GM21723 (cell line): ENCODE results near the gene PARP3.
"Not testable (repeated sequence)": the region's sequence is repeated elsewhere in the genome, so short reads cannot be mapped to it uniquely, and the experiment has no call there.

ENCODE experiments used
- ATAC-seq: cut with Tn5 transposase; IDR thresholded peaks from one replicate; pipeline ENCODE4 v1.9.1; 2021; ENCODE audit warnings: mild to moderate bottlenecking, moderate library complexity; ENCODE audit not compliant: unreplicated experiment

Gene PARP3

DNA sequence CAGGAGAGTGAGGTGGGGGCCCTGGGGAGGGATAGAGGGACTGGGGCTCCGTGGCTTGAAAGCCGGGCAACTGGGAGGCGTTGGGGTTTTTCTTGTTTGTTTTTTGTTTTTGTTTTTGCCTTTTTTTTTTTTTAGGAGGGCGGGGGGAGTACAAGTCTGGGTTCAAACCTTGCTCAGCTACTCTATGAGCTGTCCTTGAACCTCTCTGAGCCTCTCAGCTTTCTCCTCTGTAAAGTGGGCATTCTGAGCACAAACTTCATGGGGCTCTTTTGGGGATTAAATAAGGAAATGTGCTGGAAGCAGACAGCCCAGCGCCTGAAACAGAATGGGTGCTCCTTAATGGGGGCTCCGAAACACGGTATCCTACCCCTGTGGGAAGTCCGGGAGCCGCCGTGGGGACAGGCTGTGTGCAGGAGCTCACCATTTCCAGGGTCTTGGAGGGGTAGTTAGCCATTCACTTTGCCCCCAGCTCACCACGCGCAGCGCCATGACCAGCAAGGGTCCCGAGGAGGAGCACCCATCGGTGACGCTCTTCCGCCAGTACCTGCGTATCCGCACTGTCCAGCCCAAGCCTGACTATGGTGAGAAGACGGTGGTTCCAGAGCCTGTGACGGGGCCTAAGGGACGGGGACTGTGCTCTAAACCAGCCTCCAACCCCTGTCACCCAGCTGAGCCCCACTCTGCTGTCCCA lies 41.6 kb downstream of the PARP3 start:
- no peak for ATAC-seq

DNA sequence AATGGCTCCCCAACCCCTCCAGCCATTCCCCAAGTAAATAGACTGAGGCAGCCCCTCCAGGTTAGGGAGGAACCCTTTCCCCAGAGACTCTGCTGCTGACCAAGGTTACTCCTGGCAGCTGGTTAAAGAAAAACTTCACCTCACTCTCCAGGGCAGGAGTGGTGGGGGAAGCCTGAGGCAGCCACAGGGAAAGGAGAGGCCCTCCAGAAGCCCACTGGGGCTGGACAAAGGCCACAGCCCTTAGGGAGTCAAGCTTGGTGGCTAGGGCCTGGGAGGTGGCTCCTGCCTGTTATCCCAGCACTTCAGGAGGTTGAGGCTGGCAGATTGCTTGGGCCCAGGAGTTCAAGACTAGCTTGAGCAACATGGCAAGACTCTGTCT lies 42.1 kb downstream of the PARP3 start:
- ATAC-seq: no peak

DNA sequence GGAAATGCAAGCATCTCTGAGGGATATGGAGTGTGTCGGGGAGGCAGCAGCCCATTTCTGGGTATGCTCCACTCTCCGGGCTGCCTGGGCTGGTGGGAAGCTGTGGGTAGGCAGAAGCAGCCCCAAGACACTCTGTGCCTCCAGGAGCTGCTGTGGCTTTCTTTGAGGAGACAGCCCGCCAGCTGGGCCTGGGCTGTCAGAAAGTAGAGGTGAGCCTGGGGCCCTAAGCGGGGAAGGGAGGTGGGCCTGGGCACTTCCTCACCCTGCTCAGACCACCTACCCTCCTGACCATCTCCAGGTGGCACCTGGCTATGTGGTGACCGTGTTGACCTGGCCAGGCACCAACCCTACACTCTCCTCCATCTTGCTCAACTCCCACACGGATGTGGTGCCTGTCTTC lies 42.9 kb downstream of the PARP3 start:
- ATAC-seq: no peak

DNA sequence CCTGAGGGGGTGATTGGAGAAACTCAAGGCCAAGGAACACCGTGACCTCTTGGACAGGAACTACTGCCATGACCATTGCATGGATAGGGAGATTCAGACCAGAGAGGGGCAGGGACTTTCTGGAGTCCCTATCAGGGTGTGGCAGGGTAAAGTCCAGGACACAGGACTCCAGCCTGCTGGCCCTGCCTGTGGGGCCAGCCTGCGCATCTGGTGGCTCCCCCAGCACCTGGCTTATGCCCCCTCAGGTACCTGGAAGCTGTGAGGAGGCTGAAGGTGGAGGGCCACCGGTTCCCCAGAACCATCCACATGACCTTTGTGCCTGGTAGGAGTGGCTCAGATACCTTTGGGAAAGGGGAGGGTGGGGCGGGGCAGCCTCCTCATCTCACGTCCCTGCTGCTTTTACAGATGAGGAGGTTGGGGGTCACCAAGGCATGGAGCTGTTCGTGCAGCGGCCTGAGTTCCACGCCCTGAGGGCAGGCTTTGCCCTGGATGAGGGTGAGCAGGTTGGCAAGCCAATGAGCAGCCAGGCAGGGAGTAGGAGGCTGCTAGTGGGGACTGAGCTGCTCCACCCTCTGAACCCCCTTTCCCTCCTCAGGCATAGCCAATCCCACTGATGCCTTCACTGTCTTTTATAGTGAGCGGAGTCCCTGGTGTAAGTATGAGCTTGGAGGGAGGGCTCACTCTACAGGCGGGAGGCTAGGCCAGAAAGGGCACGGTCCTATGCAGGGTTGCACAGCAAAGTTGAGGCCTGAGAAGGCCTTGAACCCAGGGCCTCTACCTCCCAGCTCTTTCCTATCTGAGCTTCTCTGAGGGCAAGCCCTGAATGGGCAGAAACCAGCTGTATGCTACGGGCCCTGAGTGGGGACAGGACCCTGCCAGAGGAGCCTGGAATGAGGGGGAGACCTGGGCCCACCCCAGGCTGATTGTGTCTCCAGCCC lies 44.1 kb downstream of the PARP3 start:
- ATAC-seq: no peak

DNA sequence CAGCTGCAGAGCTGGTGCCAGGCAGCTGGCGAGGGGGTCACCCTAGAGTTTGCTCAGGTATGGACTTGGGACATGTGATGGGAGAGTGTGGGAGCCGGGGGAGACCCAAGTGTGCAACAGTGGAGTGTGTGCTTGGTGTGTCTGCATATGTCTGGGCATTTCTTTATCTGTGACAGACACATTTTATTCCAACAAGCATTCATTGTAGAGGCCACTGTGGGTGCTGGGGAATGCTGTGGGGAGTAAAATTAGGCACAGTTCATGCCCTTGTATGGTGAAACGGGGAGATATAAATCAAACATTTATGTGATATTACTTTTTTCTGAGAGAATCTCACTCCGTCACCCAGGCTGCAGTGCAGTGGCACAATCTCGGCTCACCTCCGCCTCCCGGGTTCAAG lies 45.4 kb downstream of the PARP3 start:
- ATAC-seq: no peak

DNA sequence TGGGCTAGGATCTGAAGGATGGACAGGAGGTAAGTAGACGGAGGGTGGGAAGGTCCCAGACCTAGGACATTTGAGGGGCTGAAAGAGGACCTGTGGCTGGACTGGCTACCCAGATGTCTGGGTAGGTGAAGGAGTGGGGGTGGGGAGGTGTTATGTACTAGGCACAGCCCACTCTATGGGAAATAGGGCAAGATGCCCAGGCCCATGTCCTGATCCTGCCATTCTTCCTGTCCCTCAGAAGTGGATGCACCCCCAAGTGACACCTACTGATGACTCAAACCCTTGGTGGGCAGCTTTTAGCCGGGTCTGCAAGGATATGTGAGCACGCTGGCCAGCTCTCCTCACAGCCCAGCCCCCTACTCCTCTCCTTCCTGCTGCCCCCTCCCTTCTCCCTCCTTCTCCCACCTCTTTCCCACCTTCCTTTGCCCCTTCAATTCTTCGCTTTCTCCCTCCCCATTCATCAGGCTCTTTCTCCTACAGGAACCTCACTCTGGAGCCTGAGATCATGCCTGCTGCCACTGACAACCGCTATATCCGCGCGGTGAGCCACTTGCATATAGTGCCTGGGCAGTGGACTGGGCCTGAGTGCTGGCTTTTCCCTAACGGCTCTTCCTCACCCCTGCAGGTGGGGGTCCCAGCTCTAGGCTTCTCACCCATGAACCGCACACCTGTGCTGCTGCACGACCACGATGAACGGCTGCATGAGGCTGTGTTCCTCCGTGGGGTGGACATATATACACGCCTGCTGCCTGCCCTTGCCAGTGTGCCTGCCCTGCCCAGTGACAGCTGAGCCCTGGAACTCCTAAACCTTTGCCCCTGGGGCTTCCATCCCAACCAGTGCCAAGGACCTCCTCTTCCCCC lies 46.4 kb downstream of the PARP3 start:
- ATAC-seq: no peak

DNA sequence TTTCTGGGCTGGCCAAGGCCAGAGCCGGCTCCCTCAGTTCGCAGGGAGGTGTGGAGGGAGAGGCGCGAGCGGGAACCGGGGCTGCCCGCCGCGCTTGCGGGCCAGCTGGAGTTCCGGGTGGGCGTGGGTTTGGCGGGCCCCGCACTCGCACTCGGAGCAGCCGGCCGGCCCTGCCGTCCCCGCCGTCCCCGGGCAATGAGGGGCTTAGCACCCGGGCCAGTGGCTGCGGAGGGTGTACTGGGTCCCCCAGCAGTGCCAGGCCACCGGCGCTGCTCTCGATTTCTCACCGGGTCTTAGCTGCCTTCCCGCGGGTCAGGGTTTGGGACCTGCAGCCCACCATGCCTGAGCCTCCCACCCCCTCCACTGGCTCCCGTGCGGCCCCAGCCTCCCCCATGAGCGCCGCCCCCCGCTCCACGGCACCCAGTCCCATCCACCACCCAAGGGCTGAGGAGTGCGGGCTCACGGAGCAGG lies 48.4 kb downstream of the PARP3 start:
- not testable (repeated sequence) for ATAC-seq

DNA sequence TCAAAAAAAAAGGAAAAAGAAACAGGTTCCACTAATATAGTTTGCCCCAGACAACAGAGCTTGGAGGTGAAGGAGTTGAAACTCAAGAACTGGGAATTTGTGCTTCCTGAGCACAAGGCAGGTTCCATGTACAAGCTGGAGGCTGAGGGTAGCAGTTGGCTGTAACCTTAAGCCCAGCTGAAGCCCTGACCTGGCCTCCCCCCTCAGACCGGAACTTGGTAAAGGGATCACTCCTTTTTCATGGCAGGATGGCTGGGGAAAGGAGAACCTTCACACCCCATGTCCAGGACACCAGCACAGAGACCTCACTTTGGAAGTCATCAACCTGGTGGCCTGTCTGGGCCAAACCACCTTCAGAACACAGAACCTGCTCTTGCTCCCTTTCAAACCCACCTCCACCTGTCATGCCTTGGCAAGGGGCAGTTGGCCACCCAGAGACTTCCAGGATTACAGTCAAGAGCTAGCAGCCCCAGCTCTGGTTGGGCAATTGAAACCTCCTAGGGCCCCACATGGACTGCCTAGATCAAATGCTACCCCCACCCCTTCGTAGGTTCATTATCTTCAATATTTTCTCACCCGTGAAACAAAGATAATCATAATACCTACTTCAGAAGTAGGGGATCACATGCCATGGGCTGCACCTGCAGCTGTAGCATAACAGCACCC lies 50.0 kb downstream of the PARP3 start:
- no peak for ATAC-seq

DNA sequence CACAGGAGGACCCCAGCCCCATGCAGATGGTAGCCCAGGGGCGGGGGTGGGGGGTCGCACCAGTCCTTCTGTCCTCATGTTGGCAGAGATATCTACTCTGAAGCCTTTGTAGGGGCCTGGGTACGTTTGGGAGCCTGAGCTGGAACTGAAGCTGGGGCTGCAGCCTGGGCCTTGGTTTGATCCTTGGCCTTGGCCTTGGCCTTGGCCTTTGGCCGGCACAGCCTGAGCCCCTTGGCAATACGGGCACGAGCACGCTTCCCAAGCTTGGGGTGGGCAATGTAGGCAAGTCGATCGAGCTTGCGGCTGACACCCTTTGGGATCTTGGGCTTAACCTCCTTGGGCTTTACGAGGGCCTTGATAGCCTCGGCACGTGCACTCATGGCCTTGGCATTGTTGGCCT lies 51.5 kb downstream of the PARP3 start:
- ATAC-seq: not testable (repeated sequence)

DNA sequence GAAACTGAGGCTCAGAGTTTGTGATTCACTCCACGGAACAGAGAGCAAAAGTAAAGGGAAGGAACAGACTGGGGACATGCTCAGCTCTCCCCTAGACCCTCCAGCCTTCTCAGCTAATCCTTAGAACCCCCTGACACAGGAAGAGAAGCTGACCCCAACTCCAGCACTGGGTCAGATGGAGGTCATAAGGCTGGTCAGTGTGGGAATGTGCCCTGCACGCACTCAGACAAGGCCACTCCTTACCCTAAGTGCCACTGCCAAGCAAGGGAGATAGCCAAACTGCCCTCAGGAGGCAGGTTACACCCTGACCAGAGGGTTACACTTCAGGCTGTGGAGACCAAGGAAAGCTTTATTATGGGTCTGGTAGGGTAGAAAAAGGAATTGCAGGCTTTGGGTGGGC lies 52.4 kb downstream of the PARP3 start:
- ATAC-seq: no peak

DNA sequence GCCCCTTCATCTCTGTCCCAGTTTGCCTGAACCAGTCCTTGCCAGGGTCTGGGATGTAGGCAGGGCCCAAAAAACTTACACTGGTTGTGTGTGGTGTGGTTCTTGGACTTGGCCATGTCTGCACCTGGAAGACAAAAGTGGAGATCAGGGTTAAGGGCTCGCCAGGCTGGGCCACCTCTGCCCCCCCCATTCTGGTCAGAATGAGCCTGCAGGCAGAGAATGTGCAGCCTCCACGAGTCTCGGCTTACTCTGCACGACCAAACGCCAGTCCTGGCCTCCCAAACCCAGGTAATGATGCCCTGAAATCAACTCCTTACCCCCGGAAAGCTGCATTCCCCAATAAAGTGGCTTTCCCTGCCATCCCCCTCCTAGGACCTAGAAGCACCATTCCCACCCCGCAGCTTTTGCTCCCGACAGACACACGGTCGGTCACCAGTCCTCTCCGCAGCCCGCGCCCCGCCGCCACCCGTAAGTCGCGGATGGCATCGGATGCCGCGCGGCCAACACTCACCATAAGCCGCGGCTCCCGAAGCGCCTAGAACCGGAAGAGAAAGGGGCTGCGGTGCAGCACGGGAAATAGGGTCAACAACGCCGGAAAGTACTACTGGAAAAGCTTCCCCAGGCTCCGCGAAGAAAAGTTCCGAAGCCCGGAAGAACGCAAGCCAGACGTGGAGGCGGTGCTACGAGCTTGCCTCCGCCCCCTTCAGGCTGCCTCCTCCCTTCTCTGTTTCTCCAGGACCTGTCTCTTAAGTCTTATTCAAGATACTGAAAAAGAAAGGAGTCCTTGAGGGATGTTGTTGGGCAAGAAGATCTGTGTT lies 53.4 kb downstream of the PARP3 start, which contains the start of gene RPL29:
Gene RPL29 (minus strand): TSS at position 550 of the 818 bp plus-strand sequence. CDS start 434 bp downstream, at position 116.
- peak; percentile 87 for ATAC-seq

DNA sequence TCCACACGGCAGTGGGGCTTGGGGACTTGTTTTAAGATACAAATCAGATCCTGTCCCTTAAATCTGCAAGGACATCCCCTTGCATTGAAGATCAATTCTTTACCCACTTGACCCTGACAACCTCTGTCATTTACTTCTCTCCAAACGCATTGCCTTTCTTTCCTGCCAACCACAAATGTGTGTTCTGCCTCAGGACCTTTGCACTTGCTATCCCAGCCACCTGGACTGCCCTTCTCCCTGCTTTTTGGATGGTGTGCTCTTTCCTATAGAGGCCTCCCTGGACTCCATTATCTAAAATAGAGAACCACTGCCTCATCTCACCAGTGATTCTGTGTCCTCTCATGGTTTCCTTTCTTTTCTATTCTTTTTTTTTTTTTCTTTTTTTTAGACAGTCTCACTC lies 55.0 kb downstream of the PARP3 start:
- no peak for ATAC-seq

DNA sequence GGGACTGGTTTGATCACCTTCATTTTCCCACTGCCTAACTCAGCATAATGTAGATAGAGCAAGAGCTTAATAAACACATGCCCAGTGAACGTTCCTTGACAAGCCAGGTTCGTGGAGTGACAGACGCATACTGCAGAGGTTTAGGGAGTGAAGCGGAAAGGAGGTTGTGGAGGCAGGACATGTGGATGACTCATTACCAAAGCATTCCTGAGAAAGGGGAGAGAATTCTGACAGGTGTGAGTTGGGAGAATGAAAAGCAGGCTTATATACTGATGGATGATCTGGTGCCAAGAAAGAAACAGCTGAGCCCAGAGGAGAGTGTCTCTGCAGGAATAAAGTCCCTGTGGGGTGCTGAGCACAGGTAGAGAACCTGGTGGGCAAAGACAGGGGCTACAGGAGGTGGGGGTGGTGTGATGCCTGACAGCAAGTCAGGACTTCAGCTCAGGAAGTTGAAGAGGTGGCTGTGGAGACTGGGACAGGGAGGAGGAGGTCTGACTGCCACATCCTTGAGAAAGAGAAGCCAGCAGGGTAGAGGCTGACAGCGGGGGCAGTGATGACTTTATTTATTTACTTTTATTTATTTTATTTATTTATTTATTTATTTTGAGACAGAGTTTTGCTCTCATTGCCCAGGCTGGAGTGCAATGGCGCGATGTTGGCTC lies 55.9 kb downstream of the PARP3 start:
- no peak for ATAC-seq
